CD4-positive, alpha-beta memory T cell (primary cell): Measurements from ENCODE around the gene MCM3AP. TPM values are rescaled to one million over a fixed set of nuclear protein-coding genes. Genes with fewer than 3 reads are reported as not detected.

ENCODE experiments used
- CTCF ChIA-PET: fragments of 350-600 bp; sonication (Branson Sonifier 250); formaldehyde crosslinking; loops from one replicate; lab custom pipeline; 2021; ENCODE audit warnings: inconsistent platforms; ENCODE audit not compliant: partially characterized antibody; lab: Charles Lee
- POLR2A ChIA-PET: fragments of 350-600 bp; sonication (Branson Sonifier 250); formaldehyde crosslinking; loops from one replicate; lab custom pipeline; 2021; ENCODE audit not compliant: partially characterized antibody; lab: Charles Lee
- DNase-seq, 5 donors: peaks; one replicate each; pipeline versions ENCODE4 v3.0.0 to v3.0.0-alpha.2; 2020 to 2022; ENCODE audit warnings: mixed read lengths in 1 of 5
- H3K27ac ChIP-seq: one replicate; pipeline ENCODE4 v1.7.0; 2013; ENCODE audit warnings: low read depth, low read length
- H3K27me3 ChIP-seq: 2 replicates; pipeline ENCODE4 v1.7.0; 2013; ENCODE audit warnings: mild to moderate bottlenecking, low read length, moderate library complexity; ENCODE audit not compliant: insufficient read depth
- H3K36me3 ChIP-seq: 2 replicates; pipeline ENCODE4 v1.7.0; 2013; ENCODE audit warnings: mild to moderate bottlenecking, low read length, moderate library complexity; ENCODE audit not compliant: insufficient read depth
- H3K4me1 ChIP-seq: 2 replicates; pipeline ENCODE4 v1.7.0; 2013; ENCODE audit warnings: mild to moderate bottlenecking, low read length, moderate library complexity; ENCODE audit not compliant: insufficient read depth
- H3K4me3 ChIP-seq, 2 donors: one replicate each; pipeline ENCODE4 v1.7.0; 2013; ENCODE audit warnings: low read length in 2 of 2, mild to moderate bottlenecking in 1 of 2
- H3K9me3 ChIP-seq, 2 donors: one replicate each; pipeline ENCODE4 v1.7.0; 2013; ENCODE audit warnings: low read length in 2 of 2, control low read depth in 1 of 2; ENCODE audit not compliant: control insufficient read depth in 1 of 2
- H3K27ac Mint-ChIP-seq, 7 donors: one replicate each; pipeline ENCODE4 v1.8.0; 2020 to 2021; ENCODE audit warnings: mixed read lengths in 7 of 7, mild to moderate bottlenecking in 6 of 7, inconsistent platforms in 3 of 7, moderate library complexity in 3 of 7
- H3K27me3 Mint-ChIP-seq, 2 donors: one replicate each; pipeline ENCODE4 v1.8.0; 2020 to 2021; ENCODE audit warnings: mixed read lengths in 2 of 2
- H3K36me3 Mint-ChIP-seq, 2 donors: one replicate each; pipeline ENCODE4 v1.8.0; 2020 to 2021; ENCODE audit warnings: mixed read lengths in 2 of 2, inconsistent platforms in 1 of 2, mild to moderate bottlenecking in 1 of 2
- H3K4me1 Mint-ChIP-seq, 4 donors: one replicate each; pipeline ENCODE4 v1.8.0; 2020 to 2021; ENCODE audit warnings: mixed read lengths in 4 of 4, mild to moderate bottlenecking in 1 of 4
- H3K4me3 Mint-ChIP-seq, 8 donors: one replicate each; pipeline ENCODE4 v1.8.0; 2020 to 2021; ENCODE audit warnings: mixed read lengths in 8 of 8, mild to moderate bottlenecking in 7 of 8, moderate library complexity in 6 of 8, inconsistent platforms in 3 of 8
- H3K9me3 Mint-ChIP-seq, 8 donors: one replicate each; pipeline ENCODE4 v1.8.0; 2020 to 2021; ENCODE audit warnings: mixed read lengths in 8 of 8, mild to moderate bottlenecking in 5 of 8, inconsistent platforms in 3 of 8, moderate library complexity in 1 of 8
- intact Hi-C: fragments of 100-400 bp; cut with micrococcal nuclease; formaldehyde crosslinking; loops from one replicate; pipeline ENCODE4 v1.15.1; 2023
- polyA plus RNA-seq, 2 donors: library from polyadenylated mRNA; unstranded; fragments of 300-500 nt; fragmentation: Illumina TruSeq; gene quantifications; one replicate each; pipeline ENCODE4 v1.2.3, GENCODE V29; 2021
- total RNA-seq, 2 experiments: library from RNA; stranded (reverse); gene quantifications; one replicate each; pipeline ENCODE4 v1.2.3, GENCODE V29; 2021

The MCM3AP gene
- total and polyA plus RNA-seq, 4 experiments from 2014 or later = 14.9 to 168 (median 100) TPM

GRCh38 chr21:46289655-46290179 is 4.3 kb upstream of the MCM3AP start:
- H3K36me3 Mint-ChIP-seq = peaks cover 17 to 27% of the 10 kb centered on the region in 2 donors
- H3K9me3 ChIP-seq = no peaks in the 10 kb centered on the region
- peak overlapping the region in 2 of 8 donors; percentile 11 to 69 for H3K4me3 Mint-ChIP-seq
- intact Hi-C loops = loop anchor here (5.0 to 10.0 kb wide), 2 partner anchors 57 to 315 kb away; no protein-coding TSS in a partner anchor
- ChIA-PET CTCF (interaction anchor here (0.7 to 1.0 kb wide), 2 partner anchors 146 to 1242 kb away, joined by 3 to 5 read pairs; no protein-coding TSS in a partner anchor), POLR2A (no interaction called here)
- no peaks in the 10 kb centered on the region for H3K27me3 ChIP-seq
- H3K4me1 Mint-ChIP-seq = peaks cover 22 to 44% (median 33%) of the 10 kb centered on the region in 4 donors
- no peak overlapping the region for H3K4me3 ChIP-seq
- no peak overlapping the region for H3K27ac ChIP-seq
- peaks cover 0 to 2% of the 10 kb centered on the region in 2 donors for H3K27me3 Mint-ChIP-seq
- H3K27ac Mint-ChIP-seq = peak overlapping the region in 2 of 7 donors; percentile 10 to 42
- peaks cover 0 to 3% (median 0%) of the 10 kb centered on the region in 8 donors for H3K9me3 Mint-ChIP-seq
- no peak for DNase-seq
- H3K36me3 ChIP-seq = peaks cover 7% of the 10 kb centered on the region
- H3K4me1 ChIP-seq = peaks cover 16% of the 10 kb centered on the region

GRCh38 chr21:46287541-46287940 is 2.1 kb upstream of the MCM3AP start:
- Mint-ChIP-seq H3K27ac (peak overlapping the region in 2 of 7 donors; percentile 87 to 98), H3K4me3 (peak overlapping the region in 3 of 8 donors; percentile 25 to 54 (median 35))
- CTCF ChIA-PET = interaction anchor here (1.3 kb wide), 1 partner anchor 19 kb away, joined by 3 read pairs; no protein-coding TSS in a partner anchor

GRCh38 chr21:46286648-46287002 is 1.2 kb upstream of the MCM3AP start:
- H3K36me3 Mint-ChIP-seq = peaks cover 18 to 38% of the 10 kb centered on the region in 2 donors
- Histone ChIP-seq H3K27me3 (no peaks in the 10 kb centered on the region), H3K36me3 (peaks cover 9% of the 10 kb centered on the region), H3K4me1 (peaks cover 45% of the 10 kb centered on the region), H3K9me3 (no peaks in the 10 kb centered on the region), H3K27ac (peak overlapping the region; percentile 69), H3K4me3 (peak overlapping the region; percentile 63 to 71)
- peak overlapping the region; percentile 95 to 100 (median 98) for H3K4me3 Mint-ChIP-seq
- H3K4me1 Mint-ChIP-seq = peaks cover 31 to 68% (median 51%) of the 10 kb centered on the region in 4 donors
- ChIA-PET POLR2A (interaction anchor here (0.9 to 2.5 kb wide), 5 partner anchors 10 to 172 kb away, joined by 3 to 16 read pairs (median 4); partner anchors contain the start of genes C21orf58, DIP2A and PCNT), CTCF (no interaction called here)
- DNase-seq = no peak
- intact Hi-C loops = loop anchor here (1.0 to 10.0 kb wide), 5 partner anchors 10 to 312 kb away; partner anchors contain the start of gene PCNT
- H3K27me3 Mint-ChIP-seq = peaks cover 0 to 2% of the 10 kb centered on the region in 2 donors
- no peaks in the 10 kb centered on the region for H3K9me3 Mint-ChIP-seq
- peak overlapping the region; percentile 87 to 99 (median 98) for H3K27ac Mint-ChIP-seq

More at GRCh38 chr21:46287541-46287940, 2.1 kb upstream of the MCM3AP start:
- Mint-ChIP-seq H3K36me3 (peaks cover 25 to 41% of the 10 kb centered on the region in 2 donors), H3K9me3 (no peaks in the 10 kb centered on the region), H3K27me3 (peaks cover 0 to 2% of the 10 kb centered on the region in 2 donors), H3K4me1 (peaks cover 31 to 64% (median 48%) of the 10 kb centered on the region in 4 donors)
- Histone ChIP-seq H3K4me3 (no peak overlapping the region), H3K36me3 (peaks cover 15% of the 10 kb centered on the region), H3K4me1 (peaks cover 37% of the 10 kb centered on the region), H3K9me3 (no peaks in the 10 kb centered on the region), H3K27ac (no peak overlapping the region), H3K27me3 (no peaks in the 10 kb centered on the region)
- intact Hi-C loops = loop anchor here (5.0 to 10.0 kb wide), 2 partner anchors 55 to 313 kb away; no protein-coding TSS in a partner anchor
- no peak for DNase-seq
- POLR2A ChIA-PET = no interaction called here

GRCh38 chr21:46285761-46286647 is 593 bp upstream of the MCM3AP start, which contains the start of gene YBEY:
YBEY (plus strand) TSS chr21:46286342; CDS start chr21:46286914, 572 bp downstream.
- CTCF ChIA-PET = interaction anchor here (0.6 to 3.1 kb wide), 5 partner anchors 35 to 143 kb away, joined by 3 to 19 read pairs (median 4); a partner anchor contains a TSS
- Mint-ChIP-seq H3K4me1 (peaks cover 31 to 74% (median 52%) of the 10 kb centered on the region in 4 donors), H3K36me3 (peaks cover 17 to 38% of the 10 kb centered on the region in 2 donors), H3K9me3 (no peaks in the 10 kb centered on the region), H3K4me3 (peak within 1 kb of the TSS; percentile 95 to 100 (median 98)), H3K27me3 (peaks cover 0 to 2% of the 10 kb centered on the region in 2 donors), H3K27ac (peak within 1 kb of the TSS; percentile 87 to 99 (median 98))
- POLR2A ChIA-PET = interaction anchor here (0.6 to 2.5 kb wide), 9 partner anchors 9 to 173 kb away, joined by 3 to 16 read pairs (median 4); partner anchors contain the start of genes C21orf58, DIP2A and PCNT
- H3K27me3 ChIP-seq = no peaks in the 10 kb centered on the region
- no peaks in the 10 kb centered on the region for H3K9me3 ChIP-seq
- peak within 1 kb of the TSS; percentile 71 to 78 for H3K4me3 ChIP-seq
- H3K27ac ChIP-seq = peak within 1 kb of the TSS; percentile 69
- H3K4me1 ChIP-seq = peaks cover 50% of the 10 kb centered on the region
- intact Hi-C loops = loop anchor here (1.0 to 10.0 kb wide), 5 partner anchors 10 to 311 kb away; partner anchors contain the start of gene PCNT
- DNase-seq = peak; percentile 80 to 84 (median 81)
- peaks cover 7% of the 10 kb centered on the region for H3K36me3 ChIP-seq

GRCh38 chr21:46284733-46285132 is 678 bp downstream of the MCM3AP start:
- peak overlapping the region; percentile 69 for H3K27ac ChIP-seq

GRCh38 chr21:46284077-46284644 is 1.2 kb downstream of the MCM3AP start:
- intact Hi-C loops = loop anchor here (10.0 kb wide), 1 partner anchor 309 kb away; no protein-coding TSS in a partner anchor
- Mint-ChIP-seq H3K4me1 (peaks cover 27 to 69% (median 52%) of the 10 kb centered on the region in 4 donors), H3K9me3 (no peaks in the 10 kb centered on the region)

More at GRCh38 chr21:46284733-46285132, 678 bp downstream of the MCM3AP start:
- Histone ChIP-seq H3K4me1 (peaks cover 60% of the 10 kb centered on the region), H3K9me3 (no peaks in the 10 kb centered on the region), H3K27me3 (no peaks in the 10 kb centered on the region), H3K36me3 (peaks cover 14% of the 10 kb centered on the region), H3K4me3 (peak overlapping the region in 1 of 2 donors; percentile 71)
- ChIA-PET POLR2A (interaction anchor here (1.1 to 2.5 kb wide), 4 partner anchors 10 to 41 kb away, joined by 3 to 16 read pairs (median 6); partner anchors contain the start of genes C21orf58 and PCNT), CTCF (interaction anchor here (0.9 to 3.1 kb wide), 7 partner anchors 14 to 141 kb away, joined by 3 to 19 read pairs (median 4); a partner anchor contains a TSS)
- Mint-ChIP-seq H3K27ac (peak overlapping the region in 4 of 7 donors; percentile 78 to 94 (median 89)), H3K4me1 (peaks cover 29 to 73% (median 53%) of the 10 kb centered on the region in 4 donors), H3K9me3 (no peaks in the 10 kb centered on the region), H3K36me3 (peaks cover 17 to 46% of the 10 kb centered on the region in 2 donors), H3K4me3 (peak overlapping the region; percentile 87 to 100 (median 90)), H3K27me3 (peaks cover 0 to 2% of the 10 kb centered on the region in 2 donors)
- DNase-seq = no peak
- intact Hi-C loops = loop anchor here (5.0 to 10.0 kb wide), 2 partner anchors 52 to 310 kb away; no protein-coding TSS in a partner anchor

More at GRCh38 chr21:46284077-46284644, 1.2 kb downstream of the MCM3AP start:
- H3K36me3 ChIP-seq = peaks cover 20% of the 10 kb centered on the region
- H3K27me3 ChIP-seq = no peaks in the 10 kb centered on the region
- no peak overlapping the region for H3K27ac ChIP-seq
- no peaks in the 10 kb centered on the region for H3K9me3 ChIP-seq
- no peak overlapping the region for H3K4me3 ChIP-seq
- no peak for DNase-seq
- peak overlapping the region; percentile 32 to 86 (median 72) for H3K4me3 Mint-ChIP-seq
- peaks cover 21 to 51% of the 10 kb centered on the region in 2 donors for H3K36me3 Mint-ChIP-seq
- ChIA-PET POLR2A (interaction anchor here (1.1 to 2.5 kb wide), 3 partner anchors 9 to 42 kb away, joined by 3 to 16 read pairs (median 6); partner anchors contain the start of genes C21orf58 and PCNT), CTCF (interaction anchor here (0.9 to 3.1 kb wide), 6 partner anchors 14 to 141 kb away, joined by 3 to 19 read pairs (median 4); no protein-coding TSS in a partner anchor)
- H3K4me1 ChIP-seq = peaks cover 61% of the 10 kb centered on the region
- H3K27ac Mint-ChIP-seq = peak overlapping the region; percentile 48 to 87 (median 71)
- peaks cover 0 to 2% of the 10 kb centered on the region in 2 donors for H3K27me3 Mint-ChIP-seq
